ENCODE results near the gene CFLAR. TPM values are rescaled to one million over a fixed set of nuclear protein-coding genes. Genes with fewer than 3 reads are reported as not detected.
A peak's percentile ranks its signal among the peaks of the same experiment; 100 is the strongest.

The CFLAR gene
- total and polyA plus RNA-seq, 9 of the 15 experiments (the other 6 are each of a cell fraction or from before 2014, with no cell fraction given), result 27.5 to 102 (median 54.0) TPM

GRCh38 chr2:201182650-201183364 lies 66.8 kb downstream of the CFLAR start, which contains the start of gene CASP10 (continued):
- TF ChIP-seq ZEB2 (IDR thresholded peaks at IDR 0.05) (peak; percentile 39; the same call in 1 of the 2 replicates), ZNF699 (CRISPR knock-in tag; IDR thresholded peaks at IDR 0.05; ENCODE audit: insufficient replicate concordance) (no peak), ZNF584 (CRISPR knock-in tag; IDR thresholded peaks at IDR 0.05; ENCODE audit: low read depth) (no peak), NR2F6 (CRISPR knock-in tag; IDR thresholded peaks at IDR 0.05) (no peak), NCOR1 (IDR thresholded peaks at IDR 0.05) (peak; percentile 51), KDM5B (IDR thresholded peaks at IDR 0.05; ENCODE audit: insufficient replicate concordance, low read depth, low read length) (peak; percentile 84), CBFA2T3 (IDR thresholded peaks at IDR 0.05) (peak; percentile 43; the same call in 1 of the 2 replicates), TEAD1 (CRISPR knock-in tag; IDR thresholded peaks at IDR 0.05) (no peak), PHF8 (IDR thresholded peaks at IDR 0.05; ENCODE audit: borderline replicate concordance, low read length) (peak; percentile 50; the same call in 1 of the 2 replicates), BACH1 (tag; IDR thresholded peaks at IDR 0.05) (0 out of 2 replicates have a peak, but pooled peaks have one; percentile 18), SMARCB1 (IDR thresholded peaks at IDR 0.05; ENCODE audit: insufficient read length, low read depth) (no peak)

Data from K562 (cell line).